AG04449 (cell line): Measurements from ENCODE around the gene TMC8.

Experiments used
- CTCF ChIA-PET: fragments of 350-600 bp; formaldehyde crosslinking; extraction: SDS; loops from one replicate; lab custom pipeline; 2021; ENCODE audit warnings: antibody characterized with exemption; lab: Yijun Ruan, JAX
- POLR2A ChIA-PET: fragments of 400-600, 350-600 bp; formaldehyde crosslinking; extraction: SDS; loops from one replicate; lab custom pipeline; 2020; ENCODE audit warnings: antibody characterized with exemption, inconsistent platforms; lab: Yijun Ruan, JAX
- DNase-seq: peaks from one replicate; pipeline ENCODE4 v3.0.0-alpha.2; 2010; ENCODE audit warnings: low read depth, low spot score
- H3K4me3 ChIP-seq: 2 replicates; pipeline ENCODE4 v1.5.1; 2011; ENCODE audit warnings: low read depth, mild to moderate bottlenecking, control low read depth, low read length
- TF ChIP-seq, protein P1 (sequence below): IDR thresholded peaks from one replicate; pipeline ENCODE4 v1.5.1; 2011; ENCODE audit warnings: mild to moderate bottlenecking, moderate library complexity, low read length, control low read depth, inconsistent platforms; ENCODE audit not compliant: insufficient read depth; ENCODE audit errors: missing control alignments

TMC8 gene

DNA sequence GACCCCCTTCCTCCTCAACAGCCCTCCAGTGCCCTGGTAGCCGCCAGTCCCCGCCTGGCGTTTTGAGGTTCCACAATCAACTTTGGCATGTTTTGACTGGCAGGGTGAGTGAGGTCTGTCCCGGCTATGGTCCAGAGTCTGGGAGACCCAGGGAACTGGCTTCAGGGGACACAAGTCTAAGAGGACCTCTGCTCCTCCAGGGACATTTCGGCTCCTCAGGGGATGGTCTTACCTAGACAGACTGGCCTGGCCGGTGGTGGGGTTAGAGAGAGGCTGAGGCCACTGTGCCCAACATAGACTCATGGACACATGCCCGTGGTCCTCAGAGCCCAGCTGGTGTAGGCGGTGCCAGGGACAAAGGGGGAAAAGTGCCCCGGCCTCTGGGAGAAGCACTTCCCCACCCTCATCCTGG, 2.2 kb downstream of the TMC8 start:
- ChIA-PET POLR2A (no interaction called here), CTCF (no interaction called here)
- no peak for DNase-seq
- TF ChIP-seq, protein P1, sequence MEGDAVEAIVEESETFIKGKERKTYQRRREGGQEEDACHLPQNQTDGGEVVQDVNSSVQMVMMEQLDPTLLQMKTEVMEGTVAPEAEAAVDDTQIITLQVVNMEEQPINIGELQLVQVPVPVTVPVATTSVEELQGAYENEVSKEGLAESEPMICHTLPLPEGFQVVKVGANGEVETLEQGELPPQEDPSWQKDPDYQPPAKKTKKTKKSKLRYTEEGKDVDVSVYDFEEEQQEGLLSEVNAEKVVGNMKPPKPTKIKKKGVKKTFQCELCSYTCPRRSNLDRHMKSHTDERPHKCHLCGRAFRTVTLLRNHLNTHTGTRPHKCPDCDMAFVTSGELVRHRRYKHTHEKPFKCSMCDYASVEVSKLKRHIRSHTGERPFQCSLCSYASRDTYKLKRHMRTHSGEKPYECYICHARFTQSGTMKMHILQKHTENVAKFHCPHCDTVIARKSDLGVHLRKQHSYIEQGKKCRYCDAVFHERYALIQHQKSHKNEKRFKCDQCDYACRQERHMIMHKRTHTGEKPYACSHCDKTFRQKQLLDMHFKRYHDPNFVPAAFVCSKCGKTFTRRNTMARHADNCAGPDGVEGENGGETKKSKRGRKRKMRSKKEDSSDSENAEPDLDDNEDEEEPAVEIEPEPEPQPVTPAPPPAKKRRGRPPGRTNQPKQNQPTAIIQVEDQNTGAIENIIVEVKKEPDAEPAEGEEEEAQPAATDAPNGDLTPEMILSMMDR, result no peak
- H3K4me3 ChIP-seq, result no peak overlapping the region

DNA sequence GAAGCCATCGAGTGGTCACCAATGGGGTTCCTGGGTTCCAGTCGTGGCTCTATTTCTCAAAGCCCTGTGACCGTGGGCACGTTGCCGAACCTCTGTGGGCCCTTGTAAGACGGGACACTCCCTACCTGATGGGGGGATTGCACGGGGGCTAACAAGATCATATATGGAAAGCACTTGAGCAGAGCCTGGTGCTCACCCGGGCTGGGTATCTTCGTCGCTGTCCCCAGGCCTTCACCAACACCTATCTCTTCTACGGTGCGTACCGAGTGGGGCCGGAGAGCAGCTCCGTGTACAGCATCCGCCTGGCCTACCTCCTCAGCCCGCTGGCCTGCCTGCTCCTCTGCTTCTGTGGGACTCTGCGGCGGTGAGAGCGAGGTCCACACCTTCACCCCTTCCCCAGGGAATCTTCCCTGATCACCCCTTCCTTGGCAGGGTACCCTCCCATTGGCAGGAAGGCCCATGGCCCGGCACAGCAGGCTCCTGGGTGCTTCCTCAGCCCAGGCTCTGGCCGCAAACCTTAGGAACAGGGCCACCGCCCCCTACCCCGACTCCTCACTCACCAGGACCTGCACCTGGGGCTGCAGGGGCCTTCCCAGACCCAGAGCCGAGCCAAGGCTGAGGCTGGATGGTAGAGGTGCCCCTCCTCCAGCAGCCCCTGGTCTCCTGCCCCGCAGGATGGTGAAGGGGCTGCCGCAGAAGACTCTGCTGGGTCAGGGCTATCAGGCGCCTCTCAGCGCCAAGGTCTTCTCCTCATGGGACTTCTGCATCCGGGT, 2.8 kb downstream of the TMC8 start:
- CTCF ChIA-PET, result interaction anchor here (1.4 to 4.0 kb wide), 3 partner anchors 10 to 115 kb away, joined by 8 to 28 read pairs (median 8); no protein-coding TSS in a partner anchor
- DNase-seq, result no peak
- H3K4me3 ChIP-seq, result no peak overlapping the region
- POLR2A ChIA-PET, result no interaction called here
- TF ChIP-seq, protein P1, result no peak

DNA sequence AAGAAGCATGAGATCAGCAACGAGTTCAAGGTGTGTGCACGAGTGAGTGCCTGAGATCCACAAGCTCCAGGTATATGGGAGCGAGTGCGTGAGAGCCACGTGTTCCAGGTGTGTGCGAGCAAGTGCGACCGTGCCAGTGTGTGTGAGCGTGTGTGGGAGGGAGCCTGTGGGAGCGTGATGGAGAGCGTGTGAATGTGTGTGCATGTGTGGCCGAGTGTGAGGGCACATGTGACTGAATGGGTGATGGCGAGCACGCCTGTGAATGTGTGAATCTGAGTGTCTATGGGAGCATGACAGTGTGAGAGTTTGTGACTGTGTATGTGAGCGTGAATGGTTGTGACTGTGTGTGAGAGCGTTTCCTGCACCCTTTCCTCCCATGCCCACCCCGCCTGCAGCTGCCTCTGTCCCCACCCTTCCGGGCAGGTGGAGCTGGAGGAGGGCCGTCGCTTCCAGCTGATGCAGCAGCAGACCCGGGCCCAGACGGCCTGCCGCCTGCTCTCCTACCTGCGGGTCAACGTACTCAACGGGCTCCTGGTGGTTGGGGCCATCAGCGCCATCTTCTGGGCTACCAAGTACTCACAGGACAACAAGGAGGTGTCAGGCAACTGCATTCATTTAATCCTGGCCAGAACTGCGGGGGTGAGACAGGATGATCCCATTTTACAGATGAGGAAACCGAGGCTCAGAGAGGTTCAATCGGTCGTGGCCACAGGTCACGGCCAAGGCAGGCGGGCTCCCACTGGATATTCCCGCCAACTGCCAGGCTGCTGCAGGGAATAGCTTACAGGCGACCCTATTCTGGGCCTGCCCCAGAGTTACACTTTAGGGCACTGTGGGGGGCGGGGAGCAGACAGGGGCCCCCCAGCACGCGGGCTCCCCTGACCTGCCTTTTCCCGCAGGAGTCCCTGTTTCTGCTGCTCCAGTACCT, 3.7 kb downstream of the TMC8 start:
- POLR2A ChIA-PET, result no interaction called here
- TF ChIP-seq, protein P1, result peak; percentile 53
- CTCF ChIA-PET, result interaction anchor here (0.7 to 4.0 kb wide), 7 partner anchors 10 to 121 kb away, joined by 3 to 28 read pairs (median 7); no protein-coding TSS in a partner anchor
- DNase-seq, result no peak
- H3K4me3 ChIP-seq, result no peak overlapping the region

DNA sequence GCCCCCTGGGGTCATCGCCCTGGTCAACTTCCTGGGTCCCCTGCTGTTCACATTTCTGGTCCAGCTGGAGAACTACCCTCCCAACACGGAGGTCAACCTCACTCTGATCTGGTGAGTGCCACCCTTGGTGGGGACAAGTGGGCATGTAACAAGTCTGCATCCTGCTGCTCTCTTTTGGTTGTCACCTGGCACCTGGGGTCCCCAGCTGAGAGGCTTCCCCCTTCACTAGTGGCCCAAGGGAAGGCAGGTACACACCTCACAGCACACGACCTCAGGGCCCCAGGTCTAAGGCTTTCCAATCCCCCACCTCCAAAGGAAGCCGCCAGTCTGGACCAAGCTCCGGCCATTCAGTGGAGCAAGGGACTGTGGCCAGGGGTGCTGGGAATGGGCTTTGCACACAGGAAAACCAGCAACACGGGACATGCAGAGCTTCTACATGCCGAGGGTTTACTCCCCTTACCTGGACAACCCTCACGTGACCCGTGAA, 4.4 kb downstream of the TMC8 start:
- H3K4me3 ChIP-seq, result no peak overlapping the region
- TF ChIP-seq, protein P1, result no peak
- POLR2A ChIA-PET, result no interaction called here
- CTCF ChIA-PET, result interaction anchor here (0.7 to 4.0 kb wide), 9 partner anchors 9 to 122 kb away, joined by 3 to 28 read pairs (median 6); no protein-coding TSS in a partner anchor
- DNase-seq, result no peak

DNA sequence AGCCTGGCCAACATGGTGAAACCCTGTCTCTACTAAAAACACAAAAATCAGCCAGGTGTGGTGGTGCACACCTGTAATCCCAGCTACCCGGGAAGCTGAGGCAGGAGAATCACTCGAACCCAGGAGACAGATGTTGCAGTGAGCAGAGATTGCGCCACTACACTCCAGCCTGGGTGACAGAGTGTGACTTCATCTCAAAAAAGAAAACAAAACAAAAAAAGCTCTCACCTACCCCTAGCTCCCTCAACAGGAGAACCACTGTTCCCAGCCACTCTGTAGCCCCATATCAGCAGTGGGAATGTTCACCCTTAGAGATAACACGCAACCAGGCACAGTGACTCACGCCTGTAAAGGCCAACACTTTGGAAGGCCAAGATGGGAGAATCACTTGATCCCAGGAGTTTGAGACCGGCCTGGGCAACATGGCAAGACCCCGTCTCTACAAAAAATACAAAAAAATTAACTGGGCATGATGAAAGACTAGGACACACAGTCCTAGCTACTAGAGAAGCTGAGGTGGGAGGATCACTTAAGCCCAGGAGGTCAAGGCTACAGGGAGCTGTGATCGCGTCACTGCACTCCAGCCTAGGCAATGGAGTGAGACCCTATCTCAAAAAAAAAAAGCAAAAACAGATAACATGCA, 5.4 kb downstream of the TMC8 start:
- ChIA-PET CTCF (interaction anchor here (0.7 to 4.0 kb wide), 7 partner anchors 9 to 123 kb away, joined by 3 to 28 read pairs (median 4); no protein-coding TSS in a partner anchor), POLR2A (no interaction called here)
- TF ChIP-seq, protein P1, result no peak
- no peak for DNase-seq
- no peak overlapping the region for H3K4me3 ChIP-seq
